ENCODE data around the gene LRRC32.

LRRC32 gene

GRCh38 chr11:76677458-76677765 is 6.9 kb upstream of the LRRC32 start:
- TF ChIP-seq CTCF (IDR thresholded peaks at IDR 0.05; ENCODE audit: extremely low read depth, missing control alignments), result no peak
- no peak for DNase-seq (ENCODE audit: low spot score)

- DNase-seq (ENCODE audit: low spot score), result no peak
- no peak for TF ChIP-seq CTCF (IDR thresholded peaks at IDR 0.05; ENCODE audit: extremely low read depth, missing control alignments)
These were observed 6.3 kb upstream of the LRRC32 start for GRCh38 chr11:76676636-76677457.

GRCh38 chr11:76674517-76675400 is 4.2 kb upstream of the LRRC32 start:
- DNase-seq (ENCODE audit: low spot score), result peak; percentile 58
- no peak for TF ChIP-seq CTCF (IDR thresholded peaks at IDR 0.05; ENCODE audit: extremely low read depth, missing control alignments)

GRCh38 chr11:76673176-76674142 is 2.9 kb upstream of the LRRC32 start:
- no peak for DNase-seq (ENCODE audit: low spot score)
- no peak for TF ChIP-seq CTCF (IDR thresholded peaks at IDR 0.05; ENCODE audit: extremely low read depth, missing control alignments)

- no peak for TF ChIP-seq CTCF (IDR thresholded peaks at IDR 0.05; ENCODE audit: extremely low read depth, missing control alignments)
- peak; percentile 80 for DNase-seq (ENCODE audit: low spot score)
These were observed 2.1 kb upstream of the LRRC32 start for GRCh38 chr11:76672431-76673175.

- TF ChIP-seq CTCF (IDR thresholded peaks at IDR 0.05; ENCODE audit: extremely low read depth, missing control alignments), result no peak
- no peak for DNase-seq (ENCODE audit: low spot score)
These were observed 1.2 kb upstream of the LRRC32 start for GRCh38 chr11:76671626-76672309.
